Ectodermal cell (in vitro differentiated cells): ENCODE results near the gene HMG20A.
"Not testable (repeated sequence)": the region's sequence is repeated elsewhere in the genome, so short reads cannot be mapped to it uniquely, and the experiment has no call there.

ENCODE experiments used
- H3K27ac ChIP-seq: 2 replicates; pipeline ENCODE4 v1.7.0; 2013; ENCODE audit warnings: mild to moderate bottlenecking, low read depth, low read length; ENCODE audit not compliant: insufficient read depth, poor library complexity, severe bottlenecking
- H3K27me3 ChIP-seq: 2 replicates; pipeline ENCODE4 v1.7.0; 2013; ENCODE audit warnings: mild to moderate bottlenecking, low read length; ENCODE audit not compliant: insufficient read depth, control insufficient read depth, poor library complexity, severe bottlenecking
- H3K36me3 ChIP-seq: one replicate; pipeline ENCODE4 v1.7.0; 2013; ENCODE audit warnings: low read length; ENCODE audit not compliant: control insufficient read depth, insufficient read depth
- H3K4me1 ChIP-seq: one replicate; pipeline ENCODE4 v1.7.0; 2013; ENCODE audit warnings: low read length; ENCODE audit not compliant: control insufficient read depth, insufficient read depth
- H3K4me3 ChIP-seq: 2 replicates; pipeline ENCODE4 v1.7.0; 2013; ENCODE audit warnings: low read depth, low read length, control low read depth; ENCODE audit not compliant: insufficient read depth
- H3K9me3 ChIP-seq: 2 replicates; pipeline ENCODE4 v1.7.0; 2013; ENCODE audit warnings: mild to moderate bottlenecking, low read length, moderate library complexity; ENCODE audit not compliant: control insufficient read depth
- WGBS, 2 experiments: methylation state at CpG; one replicate each; pipeline ENCODE4 v1.1.7; 2013; ENCODE audit warnings: missing lambda C conversion rate in 2 of 2; 5-methylcytosine and 5-hydroxymethylcytosine counted together

Gene HMG20A

DNA sequence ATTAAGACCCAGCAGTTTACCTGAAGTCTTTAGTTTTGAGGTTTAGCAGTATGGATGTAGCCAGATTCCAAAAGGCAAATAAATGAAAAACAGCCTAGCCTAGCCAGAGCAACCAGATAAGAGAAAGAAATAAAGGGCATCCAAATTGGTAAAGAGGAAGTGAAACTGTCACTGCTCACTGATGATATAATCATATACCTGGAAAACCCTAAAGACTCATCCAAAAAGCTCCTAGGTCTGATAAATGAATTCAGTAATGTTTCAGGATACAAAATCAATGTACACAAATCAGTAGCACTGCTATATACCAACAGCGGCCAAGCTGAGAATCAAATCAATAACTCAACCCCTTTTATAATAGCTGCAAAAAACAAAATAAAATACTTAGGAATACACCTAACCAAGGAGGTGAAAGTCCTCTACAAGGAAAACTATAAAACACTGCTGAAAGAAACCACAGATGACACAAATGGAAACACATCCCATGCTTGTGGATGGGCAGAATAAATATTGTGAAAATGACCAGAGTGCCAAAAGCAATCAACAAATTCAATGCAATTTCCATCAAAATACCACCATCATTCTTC, 14.4 kb upstream of the HMG20A start:
- not testable (repeated sequence) for H3K4me3 ChIP-seq, H3K36me3 ChIP-seq, H3K4me1 ChIP-seq, H3K9me3 ChIP-seq, H3K27me3 ChIP-seq, H3K27ac ChIP-seq
- 91 to 100% methylated on average over 1 of the region's 1 CpG for WGBS, 2 experiments

DNA sequence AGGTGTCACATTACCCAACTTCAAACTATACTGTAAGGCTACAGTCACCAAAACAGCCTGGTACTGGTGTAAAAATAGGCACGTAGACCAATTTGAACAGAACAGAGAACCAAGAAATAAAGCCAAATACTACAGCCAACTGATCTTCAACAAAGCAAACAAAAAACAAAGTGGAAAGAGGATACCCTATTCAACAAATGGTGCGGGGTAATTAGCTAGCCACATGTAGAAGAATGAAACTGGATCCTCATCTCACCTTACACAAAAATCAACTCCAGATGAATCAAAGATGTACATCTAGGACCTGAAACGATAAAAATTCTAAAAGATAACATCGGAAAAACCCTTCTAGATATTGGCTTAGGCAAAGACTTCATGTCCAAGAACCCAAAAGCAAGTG, 13.8 kb upstream of the HMG20A start:
- WGBS, 2 experiments, result 95 to 97% methylated on average over 4 of the region's 4 CpGs
- H3K36me3 ChIP-seq, result no peaks in the 10 kb centered on the region
- H3K4me3 ChIP-seq, result no peak overlapping the region

DNA sequence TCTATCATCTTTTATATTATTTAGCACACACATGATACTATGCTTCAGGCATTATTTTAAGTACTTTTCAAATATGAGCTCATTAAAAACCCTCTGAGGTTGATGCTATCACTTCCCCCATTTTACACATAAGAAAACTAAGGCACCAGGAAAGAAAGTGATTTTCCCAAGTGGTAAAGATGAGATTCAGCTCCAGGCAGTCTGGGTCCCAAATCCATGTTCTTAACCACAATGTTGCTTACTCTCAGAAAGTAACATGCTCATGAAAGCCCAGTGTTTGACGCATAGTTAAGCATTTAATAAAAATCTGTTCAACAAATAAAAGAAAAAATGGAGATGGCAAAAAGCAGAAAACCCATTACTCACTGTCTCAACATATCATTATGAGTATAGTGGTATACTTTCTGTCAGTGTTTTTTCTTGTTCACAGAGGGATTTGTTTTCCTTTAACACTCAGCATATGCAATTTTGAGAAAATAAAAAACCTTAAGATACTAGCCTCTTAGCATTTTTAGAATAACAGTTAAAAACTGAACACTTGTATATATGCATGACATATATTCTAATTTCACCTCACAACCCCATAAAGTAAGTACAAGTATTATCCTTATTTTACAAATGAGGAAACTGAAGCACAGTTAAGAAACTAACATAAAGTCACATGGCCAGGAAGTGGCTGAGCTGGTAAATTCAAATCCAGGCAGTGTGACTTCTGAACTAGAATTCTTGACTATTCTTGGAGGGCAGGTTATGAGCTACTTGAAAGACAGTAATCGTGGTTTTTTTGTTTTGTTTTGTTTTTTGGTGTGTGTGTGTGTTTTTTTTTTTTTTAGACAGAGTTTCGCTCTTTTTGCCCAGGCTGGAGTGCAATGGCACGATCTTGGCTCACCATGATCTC, 11.2 kb upstream of the HMG20A start:
- no peak overlapping the region for H3K4me3 ChIP-seq
- H3K36me3 ChIP-seq, result no peaks in the 10 kb centered on the region
- H3K27ac ChIP-seq, result no peak overlapping the region
- no peaks in the 10 kb centered on the region for H3K27me3 ChIP-seq
- no peaks in the 10 kb centered on the region for H3K9me3 ChIP-seq
- H3K4me1 ChIP-seq, result no peaks in the 10 kb centered on the region
- WGBS, 2 experiments, result 92 to 93% methylated on average over 3 to 4 of the region's 4 CpGs

More for the DNA sequence above, 13.8 kb upstream of the HMG20A start:
- Histone ChIP-seq H3K4me1 (no peaks in the 10 kb centered on the region), H3K27ac (no peak overlapping the region), H3K9me3 (no peaks in the 10 kb centered on the region), H3K27me3 (no peaks in the 10 kb centered on the region)

DNA sequence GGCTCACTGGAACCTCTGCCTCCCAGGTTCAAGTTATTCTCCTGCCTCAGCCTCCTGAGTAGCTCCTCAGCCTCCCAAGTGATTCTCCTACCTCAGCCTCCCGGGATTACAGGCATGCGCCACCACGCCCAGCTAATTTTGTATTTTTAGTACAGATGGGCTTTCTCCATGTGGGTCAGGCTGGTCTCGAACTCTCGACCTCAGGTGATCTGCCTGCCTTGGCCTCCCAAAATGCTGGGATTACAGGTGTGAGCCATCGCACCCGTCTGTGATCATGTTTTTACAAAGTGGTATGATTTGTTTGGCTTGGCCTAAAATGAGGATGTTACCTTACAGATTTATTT, 10.6 kb upstream of the HMG20A start:
- H3K4me1 ChIP-seq, H3K36me3 ChIP-seq, H3K27me3 ChIP-seq, H3K9me3 ChIP-seq, H3K27ac ChIP-seq, H3K4me3 ChIP-seq: not testable (repeated sequence)
- WGBS, 2 experiments, result 95% methylated on average over 5 to 7 of the region's 7 CpGs

DNA sequence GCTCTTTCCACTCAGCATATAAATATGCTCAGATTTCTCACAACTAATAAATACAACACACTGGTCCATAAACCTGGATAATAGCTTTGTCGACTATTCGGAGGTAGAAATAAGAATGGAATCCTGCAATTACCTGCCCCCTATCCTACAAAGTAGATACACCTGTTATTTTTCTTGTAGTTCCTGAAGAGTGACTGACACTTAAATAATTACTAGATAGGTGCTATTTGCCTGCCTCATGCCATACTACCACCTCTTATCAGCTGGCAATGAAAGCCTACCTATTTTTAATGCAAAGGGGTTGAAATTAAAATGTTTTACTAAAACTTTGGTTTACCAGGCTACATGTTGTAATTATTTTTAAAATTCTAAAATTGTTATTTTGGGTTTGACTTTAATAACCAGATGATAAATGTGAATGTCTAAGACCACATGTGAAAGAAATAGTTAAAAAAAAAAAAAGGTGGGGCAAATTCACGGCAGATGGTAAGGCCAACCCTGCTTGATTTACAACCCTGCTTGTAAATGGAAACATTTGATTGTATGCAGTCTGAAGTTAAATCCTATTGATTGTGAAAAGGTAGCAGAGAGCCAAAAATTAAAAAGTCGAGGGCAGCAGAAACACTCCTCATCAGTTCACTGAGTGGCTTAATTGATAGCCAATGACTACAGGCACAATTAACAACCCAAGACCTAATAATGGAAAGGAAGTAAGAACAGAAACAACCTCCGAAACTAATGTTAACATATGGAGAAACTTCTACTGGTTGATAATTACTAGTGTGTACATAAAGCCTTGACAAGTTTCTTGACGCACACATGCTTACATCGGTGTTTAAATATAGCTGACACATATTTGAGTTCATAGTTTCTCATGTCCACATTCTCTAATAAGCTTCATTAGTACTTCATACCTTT, 9.7 kb upstream of the HMG20A start:
- 86 to 97% methylated on average over 6 to 7 of the region's 7 CpGs for WGBS, 2 experiments
- Histone ChIP-seq H3K9me3 (no peaks in the 10 kb centered on the region), H3K27me3 (no peaks in the 10 kb centered on the region), H3K36me3 (no peaks in the 10 kb centered on the region), H3K27ac (no peak overlapping the region), H3K4me1 (peaks cover 7% of the 10 kb centered on the region), H3K4me3 (no peak overlapping the region)

GRCh38 chr15:77411619-77411976, 9.1 kb upstream of the HMG20A start:
- Histone ChIP-seq H3K27ac (no peak overlapping the region), H3K9me3 (no peaks in the 10 kb centered on the region), H3K4me1 (peaks cover 11% of the 10 kb centered on the region), H3K27me3 (no peaks in the 10 kb centered on the region), H3K4me3 (no peak overlapping the region), H3K36me3 (no peaks in the 10 kb centered on the region)
- WGBS, 2 experiments, result 93 to 98% methylated on average over 3 of the region's 3 CpGs

GRCh38 chr15:77412972-77413698, 7.6 kb upstream of the HMG20A start:
- Histone ChIP-seq H3K27ac (no peak overlapping the region), H3K9me3 (no peaks in the 10 kb centered on the region), H3K4me1 (peaks cover 14% of the 10 kb centered on the region), H3K4me3 (no peak overlapping the region), H3K27me3 (no peaks in the 10 kb centered on the region), H3K36me3 (no peaks in the 10 kb centered on the region)
- 97 to 100% methylated on average over 2 of the region's 2 CpGs for WGBS, 2 experiments

DNA sequence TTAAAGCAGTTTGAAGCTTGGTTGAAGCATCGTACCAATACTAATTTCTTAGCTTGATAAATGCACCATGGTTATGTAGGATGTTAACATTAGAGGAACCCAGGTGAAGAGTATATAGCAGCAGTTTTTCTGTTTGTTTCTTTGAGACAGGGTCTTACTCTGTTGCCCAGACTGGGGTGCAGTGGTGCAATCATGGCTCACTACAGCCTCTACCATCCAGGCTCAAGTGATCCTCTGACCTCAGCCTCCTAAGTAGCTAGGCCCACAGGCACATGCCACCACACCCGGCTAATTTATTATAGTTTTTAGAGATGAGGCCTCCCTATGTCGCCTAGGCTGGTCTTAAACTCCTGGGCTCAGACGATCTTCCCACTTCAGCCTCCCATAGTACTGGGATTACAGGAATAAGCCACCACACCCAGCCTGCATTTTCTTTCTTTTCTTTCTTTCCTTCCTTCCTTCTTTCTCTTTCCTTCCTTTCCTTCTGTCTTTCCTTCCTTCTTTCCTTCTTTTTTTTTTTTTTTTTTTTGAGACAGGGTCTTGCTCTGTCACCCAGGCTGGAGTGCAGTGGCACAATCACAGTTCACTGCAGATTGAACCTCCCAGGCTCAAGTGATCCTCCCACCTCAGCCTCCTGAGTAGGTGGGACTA, 6.9 kb upstream of the HMG20A start:
- H3K36me3 ChIP-seq, result no peaks in the 10 kb centered on the region
- WGBS, 2 experiments, result 95 to 96% methylated on average over 4 of the region's 4 CpGs
- H3K4me3 ChIP-seq, result no peak overlapping the region
- H3K4me1 ChIP-seq, result peaks cover 14% of the 10 kb centered on the region
- no peak overlapping the region for H3K27ac ChIP-seq
- H3K9me3 ChIP-seq, result no peaks in the 10 kb centered on the region
- H3K27me3 ChIP-seq, result no peaks in the 10 kb centered on the region

- Histone ChIP-seq H3K9me3 (no peaks in the 10 kb centered on the region), H3K36me3 (no peaks in the 10 kb centered on the region), H3K4me3 (no peak overlapping the region), H3K27me3 (no peaks in the 10 kb centered on the region), H3K27ac (no peak overlapping the region), H3K4me1 (peaks cover 14% of the 10 kb centered on the region)
- 93 to 99% methylated on average over 1 to 2 of the region's 2 CpGs for WGBS, 2 experiments
Measured at GRCh38 chr15:77414789-77415442, 5.8 kb upstream of the HMG20A start.
